ENCODE data around the gene MKLN1. TPM values are rescaled to one million over a fixed set of nuclear protein-coding genes. Genes with fewer than 3 reads are reported as not detected.

MKLN1 gene
- total and polyA plus RNA-seq, 2 of the 13 experiments (the other 11 are each of a cell fraction or from before 2014, with no cell fraction given): 33.6 to 43.5 TPM

DNA sequence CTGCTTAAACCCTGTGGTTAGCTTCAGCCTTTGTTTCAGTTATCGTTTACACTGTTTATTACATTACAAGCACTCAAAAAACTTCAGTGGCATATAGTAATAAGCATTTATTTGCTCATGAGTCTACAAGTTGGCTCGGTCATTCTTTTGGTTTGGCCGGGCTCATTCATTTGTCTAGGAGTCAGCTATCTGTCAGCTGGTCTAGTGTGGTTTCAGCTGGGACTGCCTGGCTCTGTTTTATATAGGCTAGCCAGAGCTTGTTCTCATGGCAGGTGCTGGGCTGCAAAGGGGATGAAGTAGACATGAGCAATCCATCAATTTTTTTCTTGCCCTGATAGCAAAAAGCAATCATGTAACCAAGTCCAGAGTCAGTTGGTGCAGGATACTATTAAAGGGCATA, 103.6 kb downstream of the MKLN1 start:
- FAIRE-seq (no peak), ATAC-seq (no peak), DNase-seq (ENCODE audit: low spot score) (no peak)
- Histone ChIP-seq H3K36me3 (replicated peaks in 1 of 2; ENCODE audit: control insufficient read depth in 1 of 2, insufficient read depth in 2 of 2, low read length in 2 of 2) (peaks cover 7 to 25% of the 10 kb centered on the region in 2 experiments; a peak in 4 of 5 replicates), H3K4me2 (ENCODE audit: low read depth, low read length) (no peak overlapping the region), H3K9ac (ENCODE audit: insufficient read depth, low read depth, low read length) (no peak overlapping the region), H3K4me1 (ENCODE audit: insufficient read depth, low read length) (no peaks in the 10 kb centered on the region), H3K4me3 (replicated peaks in 1 of 3; ENCODE audit: insufficient read depth in 1 of 3, low read depth in 2 of 3, low read length in 3 of 3) (no peak overlapping the region), H3K27me3 (ENCODE audit: control insufficient read depth in 1 of 2, insufficient read depth in 2 of 2, low read length in 2 of 2) (no peaks in the 10 kb centered on the region), H3K27ac (ENCODE audit: extremely low read length, insufficient read depth, low read length) (no peak overlapping the region), H2AFZ (ENCODE audit: low read length) (no peak overlapping the region), H4K20me1 (ENCODE audit: insufficient read depth, low read length) (no peaks in the 10 kb centered on the region), H3K9me3 (ENCODE audit: low read length) (no peaks in the 10 kb centered on the region), H3K79me2 (ENCODE audit: insufficient read depth, low read length) (no peaks in the 10 kb centered on the region)
- peak; percentile 63 for TF ChIP-seq RBM22 (optimal IDR thresholded peaks at IDR 0.05; ENCODE audit: low read length)
- TF ChIP-seq, protein P1, sequence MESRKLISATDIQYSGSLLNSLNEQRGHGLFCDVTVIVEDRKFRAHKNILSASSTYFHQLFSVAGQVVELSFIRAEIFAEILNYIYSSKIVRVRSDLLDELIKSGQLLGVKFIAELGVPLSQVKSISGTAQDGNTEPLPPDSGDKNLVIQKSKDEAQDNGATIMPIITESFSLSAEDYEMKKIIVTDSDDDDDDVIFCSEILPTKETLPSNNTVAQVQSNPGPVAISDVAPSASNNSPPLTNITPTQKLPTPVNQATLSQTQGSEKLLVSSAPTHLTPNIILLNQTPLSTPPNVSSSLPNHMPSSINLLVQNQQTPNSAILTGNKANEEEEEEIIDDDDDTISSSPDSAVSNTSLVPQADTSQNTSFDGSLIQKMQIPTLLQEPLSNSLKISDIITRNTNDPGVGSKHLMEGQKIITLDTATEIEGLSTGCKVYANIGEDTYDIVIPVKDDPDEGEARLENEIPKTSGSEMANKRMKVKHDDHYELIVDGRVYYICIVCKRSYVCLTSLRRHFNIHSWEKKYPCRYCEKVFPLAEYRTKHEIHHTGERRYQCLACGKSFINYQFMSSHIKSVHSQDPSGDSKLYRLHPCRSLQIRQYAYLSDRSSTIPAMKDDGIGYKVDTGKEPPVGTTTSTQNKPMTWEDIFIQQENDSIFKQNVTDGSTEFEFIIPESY (CRISPR knock-in tag; IDR thresholded peaks at IDR 0.05): no peak
- TF ChIP-seq BORCS8-MEF2B (CRISPR knock-in tag; IDR thresholded peaks at IDR 0.05): no peak
- no peak for TF ChIP-seq ZSCAN21 (CRISPR knock-in tag; IDR thresholded peaks at IDR 0.05; ENCODE audit: borderline replicate concordance)
- TF ChIP-seq, protein P2, sequence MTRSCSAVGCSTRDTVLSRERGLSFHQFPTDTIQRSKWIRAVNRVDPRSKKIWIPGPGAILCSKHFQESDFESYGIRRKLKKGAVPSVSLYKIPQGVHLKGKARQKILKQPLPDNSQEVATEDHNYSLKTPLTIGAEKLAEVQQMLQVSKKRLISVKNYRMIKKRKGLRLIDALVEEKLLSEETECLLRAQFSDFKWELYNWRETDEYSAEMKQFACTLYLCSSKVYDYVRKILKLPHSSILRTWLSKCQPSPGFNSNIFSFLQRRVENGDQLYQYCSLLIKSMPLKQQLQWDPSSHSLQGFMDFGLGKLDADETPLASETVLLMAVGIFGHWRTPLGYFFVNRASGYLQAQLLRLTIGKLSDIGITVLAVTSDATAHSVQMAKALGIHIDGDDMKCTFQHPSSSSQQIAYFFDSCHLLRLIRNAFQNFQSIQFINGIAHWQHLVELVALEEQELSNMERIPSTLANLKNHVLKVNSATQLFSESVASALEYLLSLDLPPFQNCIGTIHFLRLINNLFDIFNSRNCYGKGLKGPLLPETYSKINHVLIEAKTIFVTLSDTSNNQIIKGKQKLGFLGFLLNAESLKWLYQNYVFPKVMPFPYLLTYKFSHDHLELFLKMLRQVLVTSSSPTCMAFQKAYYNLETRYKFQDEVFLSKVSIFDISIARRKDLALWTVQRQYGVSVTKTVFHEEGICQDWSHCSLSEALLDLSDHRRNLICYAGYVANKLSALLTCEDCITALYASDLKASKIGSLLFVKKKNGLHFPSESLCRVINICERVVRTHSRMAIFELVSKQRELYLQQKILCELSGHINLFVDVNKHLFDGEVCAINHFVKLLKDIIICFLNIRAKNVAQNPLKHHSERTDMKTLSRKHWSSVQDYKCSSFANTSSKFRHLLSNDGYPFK (CRISPR knock-in tag; IDR thresholded peaks at IDR 0.05; ENCODE audit: borderline replicate concordance): no peak
- 94% methylated on average over 3 of the region's 3 CpGs for WGBS (ENCODE audit: low lambda C conversion rate)
- no TSS peak for BruUV-seq (replicated peaks)
- ChIA-PET CTCF (ENCODE audit: low intra/inter-chr PET ratio, low total read pairs) (no interaction called here), POLR2A (no interaction called here)
- intact Hi-C loops (cut with micrococcal nuclease; ENCODE audit: unreplicated experiment) (no loop called here), in situ Hi-C loops (cut with HindIII; ENCODE audit: extremely low pct_ligation_motif_present, low pct_unique_long_range_greater_than_20kb) (no loop called here)

All from HepG2 (cell line).